ENCODE data around the gene CHRNA7.

The CHRNA7 gene

DNA sequence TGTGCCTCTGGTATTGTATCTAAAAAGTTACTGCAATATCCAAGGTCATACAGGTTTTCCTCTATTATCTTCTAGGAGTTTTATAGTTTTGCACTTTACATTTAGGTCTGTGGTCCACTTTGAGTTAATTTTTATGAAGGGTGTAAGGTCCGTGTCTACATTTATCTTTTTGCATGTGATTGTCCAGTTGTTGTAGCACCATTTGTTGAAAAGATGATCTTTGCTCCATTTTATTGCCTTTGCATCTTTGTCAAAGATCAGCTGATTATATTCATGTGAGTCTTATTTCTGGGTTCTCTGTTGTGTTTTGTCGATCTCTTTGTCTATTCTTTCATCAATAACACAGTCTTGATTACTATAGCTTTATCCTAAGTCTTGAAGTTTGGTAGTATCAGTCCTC, 6.7 kb downstream of the CHRNA7 start:
- DNase-seq (ENCODE audit: low read depth in 1 of 2, low spot score in 1 of 2) = no peak
- TF ChIP-seq SPI1 (IDR thresholded peaks at IDR 0.05; ENCODE audit: borderline replicate concordance, low read depth) = no peak
- no peak for TF ChIP-seq POLR2AphosphoS5 (IDR thresholded peaks at IDR 0.05; ENCODE audit: low read depth)
- TF ChIP-seq, protein P1, sequence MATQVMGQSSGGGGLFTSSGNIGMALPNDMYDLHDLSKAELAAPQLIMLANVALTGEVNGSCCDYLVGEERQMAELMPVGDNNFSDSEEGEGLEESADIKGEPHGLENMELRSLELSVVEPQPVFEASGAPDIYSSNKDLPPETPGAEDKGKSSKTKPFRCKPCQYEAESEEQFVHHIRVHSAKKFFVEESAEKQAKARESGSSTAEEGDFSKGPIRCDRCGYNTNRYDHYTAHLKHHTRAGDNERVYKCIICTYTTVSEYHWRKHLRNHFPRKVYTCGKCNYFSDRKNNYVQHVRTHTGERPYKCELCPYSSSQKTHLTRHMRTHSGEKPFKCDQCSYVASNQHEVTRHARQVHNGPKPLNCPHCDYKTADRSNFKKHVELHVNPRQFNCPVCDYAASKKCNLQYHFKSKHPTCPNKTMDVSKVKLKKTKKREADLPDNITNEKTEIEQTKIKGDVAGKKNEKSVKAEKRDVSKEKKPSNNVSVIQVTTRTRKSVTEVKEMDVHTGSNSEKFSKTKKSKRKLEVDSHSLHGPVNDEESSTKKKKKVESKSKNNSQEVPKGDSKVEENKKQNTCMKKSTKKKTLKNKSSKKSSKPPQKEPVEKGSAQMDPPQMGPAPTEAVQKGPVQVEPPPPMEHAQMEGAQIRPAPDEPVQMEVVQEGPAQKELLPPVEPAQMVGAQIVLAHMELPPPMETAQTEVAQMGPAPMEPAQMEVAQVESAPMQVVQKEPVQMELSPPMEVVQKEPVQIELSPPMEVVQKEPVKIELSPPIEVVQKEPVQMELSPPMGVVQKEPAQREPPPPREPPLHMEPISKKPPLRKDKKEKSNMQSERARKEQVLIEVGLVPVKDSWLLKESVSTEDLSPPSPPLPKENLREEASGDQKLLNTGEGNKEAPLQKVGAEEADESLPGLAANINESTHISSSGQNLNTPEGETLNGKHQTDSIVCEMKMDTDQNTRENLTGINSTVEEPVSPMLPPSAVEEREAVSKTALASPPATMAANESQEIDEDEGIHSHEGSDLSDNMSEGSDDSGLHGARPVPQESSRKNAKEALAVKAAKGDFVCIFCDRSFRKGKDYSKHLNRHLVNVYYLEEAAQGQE (IDR thresholded peaks at IDR 0.05; ENCODE audit: insufficient replicate concordance, low read depth) = no peak
- H3K27ac ChIP-seq (replicated peaks) = no peak overlapping the region
- no peak overlapping the region for H3K4me3 ChIP-seq (replicated peaks; ENCODE audit: insufficient read depth, low read length)
- peaks cover 4% of the 10 kb centered on the region for H3K27me3 ChIP-seq (ENCODE audit: insufficient read depth, poor library complexity, severe bottlenecking)

DNA sequence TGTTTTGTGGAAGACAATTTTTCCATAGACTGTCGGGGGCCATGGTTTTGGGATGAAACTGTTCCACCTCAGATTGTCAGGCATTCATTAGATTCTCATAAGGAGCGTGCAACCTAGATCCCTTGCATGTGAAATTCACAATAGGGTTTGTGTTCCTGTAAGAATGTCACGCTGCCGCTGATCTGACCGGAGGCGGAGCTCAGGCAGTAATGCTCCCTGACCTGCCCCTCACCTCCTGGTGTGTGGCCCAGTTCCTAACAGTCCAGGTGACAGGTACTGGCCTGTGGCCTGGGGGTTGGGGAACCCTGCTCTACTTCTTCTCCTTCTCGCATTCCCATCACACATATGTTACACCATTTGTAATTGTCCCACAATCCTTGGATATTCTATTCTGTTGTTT, 11.0 kb downstream of the CHRNA7 start:
- no peaks in the 10 kb centered on the region for H3K27me3 ChIP-seq (ENCODE audit: insufficient read depth, poor library complexity, severe bottlenecking)
- no peak for DNase-seq (ENCODE audit: low read depth in 1 of 2, low spot score in 1 of 2)
- no peak overlapping the region for H3K4me3 ChIP-seq (replicated peaks; ENCODE audit: insufficient read depth, low read length)
- TF ChIP-seq, protein P1 (IDR thresholded peaks at IDR 0.05; ENCODE audit: insufficient replicate concordance, low read depth) = no peak
- TF ChIP-seq GABPA (IDR thresholded peaks at IDR 0.05; ENCODE audit: low read depth) = no peak
- no peak for TF ChIP-seq SPI1 (IDR thresholded peaks at IDR 0.05; ENCODE audit: borderline replicate concordance, low read depth)
- H3K27ac ChIP-seq (replicated peaks) = no peak overlapping the region

DNA sequence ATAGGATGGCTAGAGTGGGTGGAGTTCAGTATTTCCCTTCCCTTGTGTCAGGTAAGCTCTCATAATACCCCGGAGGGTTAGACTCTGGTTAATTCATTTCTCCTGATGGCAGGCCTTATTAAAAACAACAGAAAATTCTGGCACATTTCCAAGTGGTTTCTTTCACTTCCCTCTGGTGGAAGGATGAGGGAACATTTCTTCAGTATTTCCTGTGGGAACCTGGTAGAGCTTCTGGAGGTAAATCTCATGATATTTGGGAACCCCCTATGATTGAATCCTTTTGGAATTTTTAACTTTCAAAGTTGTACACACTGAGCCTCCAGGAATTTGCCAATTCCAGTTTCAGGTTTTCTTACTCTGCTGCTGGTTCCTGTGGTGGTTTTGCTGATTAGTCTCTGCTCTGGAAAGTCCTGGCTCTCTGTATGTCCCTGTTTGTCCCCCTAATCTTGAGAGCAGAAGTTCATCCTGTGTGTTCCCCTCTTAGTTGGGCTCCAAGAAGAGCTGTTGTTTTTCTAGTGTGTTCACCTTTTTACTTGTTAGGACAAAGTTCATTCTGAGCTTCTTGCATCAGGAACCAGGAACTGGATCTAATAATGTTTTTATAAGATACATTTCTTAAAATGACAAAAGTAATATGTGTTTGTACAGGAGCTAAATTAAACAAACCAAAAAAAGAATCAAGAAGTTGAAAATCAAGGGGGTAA, 12.1 kb downstream of the CHRNA7 start:
- no peak overlapping the region for H3K27ac ChIP-seq (replicated peaks)
- TF ChIP-seq SPI1 (IDR thresholded peaks at IDR 0.05; ENCODE audit: borderline replicate concordance, low read depth) (no peak), GABPA (IDR thresholded peaks at IDR 0.05; ENCODE audit: low read depth) (no peak), POLR2AphosphoS5 (IDR thresholded peaks at IDR 0.05; ENCODE audit: low read depth) (no peak)
- TF ChIP-seq, protein P1 (IDR thresholded peaks at IDR 0.05; ENCODE audit: insufficient replicate concordance, low read depth) = no peak
- TF ChIP-seq, protein P2, sequence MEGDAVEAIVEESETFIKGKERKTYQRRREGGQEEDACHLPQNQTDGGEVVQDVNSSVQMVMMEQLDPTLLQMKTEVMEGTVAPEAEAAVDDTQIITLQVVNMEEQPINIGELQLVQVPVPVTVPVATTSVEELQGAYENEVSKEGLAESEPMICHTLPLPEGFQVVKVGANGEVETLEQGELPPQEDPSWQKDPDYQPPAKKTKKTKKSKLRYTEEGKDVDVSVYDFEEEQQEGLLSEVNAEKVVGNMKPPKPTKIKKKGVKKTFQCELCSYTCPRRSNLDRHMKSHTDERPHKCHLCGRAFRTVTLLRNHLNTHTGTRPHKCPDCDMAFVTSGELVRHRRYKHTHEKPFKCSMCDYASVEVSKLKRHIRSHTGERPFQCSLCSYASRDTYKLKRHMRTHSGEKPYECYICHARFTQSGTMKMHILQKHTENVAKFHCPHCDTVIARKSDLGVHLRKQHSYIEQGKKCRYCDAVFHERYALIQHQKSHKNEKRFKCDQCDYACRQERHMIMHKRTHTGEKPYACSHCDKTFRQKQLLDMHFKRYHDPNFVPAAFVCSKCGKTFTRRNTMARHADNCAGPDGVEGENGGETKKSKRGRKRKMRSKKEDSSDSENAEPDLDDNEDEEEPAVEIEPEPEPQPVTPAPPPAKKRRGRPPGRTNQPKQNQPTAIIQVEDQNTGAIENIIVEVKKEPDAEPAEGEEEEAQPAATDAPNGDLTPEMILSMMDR (IDR thresholded peaks at IDR 0.05; ENCODE audit: insufficient read depth, low read length) = no peak
- no peaks in the 10 kb centered on the region for H3K27me3 ChIP-seq (ENCODE audit: insufficient read depth, poor library complexity, severe bottlenecking)
- no peak overlapping the region for H3K4me3 ChIP-seq (replicated peaks; ENCODE audit: insufficient read depth, low read length)
- no peak for DNase-seq (ENCODE audit: low read depth in 1 of 2, low spot score in 1 of 2)

DNA sequence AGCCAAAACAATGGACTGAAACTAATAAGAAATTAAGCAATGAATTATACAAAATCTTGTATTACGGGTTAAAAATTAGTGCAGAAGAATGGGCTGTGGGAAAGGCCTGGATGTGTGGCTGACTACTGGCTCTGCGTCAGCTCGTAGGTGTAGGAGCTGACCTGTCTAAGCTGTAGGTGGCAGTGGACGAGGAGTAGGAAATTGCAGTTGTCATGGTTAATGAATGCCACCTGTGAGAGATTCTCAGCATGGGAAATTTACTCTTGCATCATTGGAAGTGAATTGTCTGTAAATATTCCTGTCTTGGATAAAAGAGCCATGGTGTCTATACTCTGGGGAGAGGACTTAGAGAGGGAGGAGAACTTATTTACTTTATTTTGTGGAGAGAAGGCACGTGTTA, 23.4 kb downstream of the CHRNA7 start:
- DNase-seq (ENCODE audit: low read depth in 1 of 2, low spot score in 1 of 2) = no peak
- Histone ChIP-seq H3K27ac (replicated peaks) (no peak overlapping the region), H3K4me3 (replicated peaks; ENCODE audit: insufficient read depth, low read length) (no peak overlapping the region), H3K27me3 (ENCODE audit: insufficient read depth, poor library complexity, severe bottlenecking) (no peaks in the 10 kb centered on the region)
- TF ChIP-seq, protein P1 (IDR thresholded peaks at IDR 0.05; ENCODE audit: insufficient replicate concordance, low read depth) = no peak
- TF ChIP-seq, protein P2 (IDR thresholded peaks at IDR 0.05; ENCODE audit: insufficient read depth, low read length) = no peak
- TF ChIP-seq SPI1 (IDR thresholded peaks at IDR 0.05; ENCODE audit: borderline replicate concordance, low read depth) (no peak), POLR2AphosphoS5 (IDR thresholded peaks at IDR 0.05; ENCODE audit: low read depth) (no peak), GABPA (IDR thresholded peaks at IDR 0.05; ENCODE audit: low read depth) (no peak)

All from HL-60 (cell line).